Measurements from ENCODE around the gene CMC2.

- TF ChIP-seq CTCF (IDR thresholded peaks at IDR 0.05) (no peak), POLR2A (IDR thresholded peaks at IDR 0.05) (no peak), POLR2AphosphoS5 (IDR thresholded peaks at IDR 0.05) (no peak), EP300 (IDR thresholded peaks at IDR 0.05) (no peak)
Observed at GRCh38 chr16:80996688-80997138, 10.0 kb downstream of the CMC2 start.

Data from sigmoid colon (tissue), 4 donors.